Spleen (tissue), 7 donors: ENCODE data around the gene NELFA.

Experiments
- CTCF ChIP-seq, 11 experiments: fragments of 200-600 bp in 7 of 11; fragments of 450-650 bp in 4 of 11; sonication (generic) in 4 of 11; IDR thresholded peaks in 8 of 11; conservative IDR thresholded peaks in 3 of 11; 1 replicate in 7 of 11; 2 replicates in 4 of 11; pipeline versions ENCODE4 v1.4.0 to v1.8.0; 2016 to 2021; ENCODE audit warnings: antibody characterized with exemption in 11 of 11, inconsistent platforms in 4 of 11, mild to moderate bottlenecking in 1 of 11
- POLR2AphosphoS5 ChIP-seq, 3 donors: sonication (generic); formaldehyde crosslinking; IDR thresholded peaks; one replicate each; pipeline ENCODE4 v1.5.1; 2017; ENCODE audit warnings: antibody characterized with exemption in 3 of 3
- donor health status: DM: no; HTN: no; CAD: no; lungs with moderate emphysema.
- donor health status: DM: no; HTN: no; CAD: no.
- donor health status: DM: no; HTN: no; CAD: no.

DNA sequence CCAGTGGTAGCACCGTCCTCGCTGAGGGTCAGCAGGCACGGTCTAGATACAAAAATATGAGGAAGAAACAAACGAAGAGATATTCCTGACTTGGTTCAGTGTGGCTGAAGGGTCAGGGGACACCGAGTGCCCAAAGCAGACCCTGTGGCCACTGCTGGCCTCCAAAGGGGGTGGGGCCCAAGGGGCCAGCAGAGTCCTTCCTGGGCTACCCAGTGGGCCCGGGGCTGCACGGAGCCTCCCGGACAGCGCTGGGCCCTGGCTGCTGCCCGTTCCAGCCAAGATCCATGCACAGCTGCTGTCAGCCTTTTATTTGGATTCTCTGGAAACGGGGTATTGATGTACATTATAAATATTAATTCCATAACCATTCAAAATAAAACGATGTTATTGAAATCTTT is 20.4 kb downstream of the NELFA start:
- TF ChIP-seq CTCF (IDR thresholded peaks at IDR 0.05 in 8 of 11, conservative IDR thresholded peaks at IDR 0.05 in 3 of 11) (no peak), POLR2AphosphoS5 (IDR thresholded peaks at IDR 0.05) (no peak)
